Measurements from ENCODE around the gene CRYGN. TPM values are rescaled to one million over a fixed set of nuclear protein-coding genes. Genes with fewer than 3 reads are reported as not detected.

Gene CRYGN
- total and polyA plus RNA-seq, 9 of the 15 experiments (the other 6 are each of a cell fraction or from before 2014, with no cell fraction given), result not detected

GRCh38 chr7:151399305-151399601 lies 40.7 kb downstream of the CRYGN start:
- Histone ChIP-seq H3K4me2 (ENCODE audit: insufficient read depth, low read length) (no peak overlapping the region), H3K36me3 (ENCODE audit: control insufficient read depth, insufficient read depth, low read length) (no peaks in the 10 kb centered on the region)
- WGBS (ENCODE audit: insufficient coverage, low coverage, missing lambda C conversion rate), result 59% methylated on average over 7 of the region's 7 CpGs

More at GRCh38 chr7:151399305-151399601, 40.7 kb downstream of the CRYGN start:
- peaks cover 4% of the 10 kb centered on the region for H3K9me1 ChIP-seq (ENCODE audit: control insufficient read depth, insufficient read depth, low read length)
- H3K4me3 ChIP-seq, result no peak overlapping the region
- FAIRE-seq, result no peak
- no peak overlapping the region for H2AFZ ChIP-seq (ENCODE audit: low read depth, low read length)
- H3K9me3 ChIP-seq (replicated peaks; ENCODE audit: control insufficient read depth, insufficient read depth, low read depth, low read length), result peaks cover 9% of the 10 kb centered on the region
- in situ Hi-C loops (cut with MboI) (no loop called here), intact Hi-C loops (cut with micrococcal nuclease) (loop anchor here (10.0 kb wide), 1 partner anchor 46 kb away; the partner anchor contains the start of gene CRYGN)
- POLR2A ChIA-PET, result interaction anchor here (0.6 to 1.6 kb wide), 6 partner anchors 10 to 600 kb away, joined by 3 to 5 read pairs (median 3); partner anchors contain the start of gene WDR86
- H3K9ac ChIP-seq (ENCODE audit: insufficient read depth in 1 of 2, low read depth in 2 of 2, low read length in 2 of 2), result no peak overlapping the region
- no TSS peak for BruUV-seq (replicated peaks)
- no peaks in the 10 kb centered on the region for H4K20me1 ChIP-seq (replicated peaks; ENCODE audit: control insufficient read depth, insufficient read depth, low read length)
- no peak for ATAC-seq
- H3K4me1 ChIP-seq (replicated peaks in 1 of 2; ENCODE audit: control insufficient read depth in 2 of 2, insufficient read depth in 2 of 2, low read length in 2 of 2), result peaks cover 33 to 53% of the 10 kb centered on the region in 2 experiments
- no peaks in the 10 kb centered on the region; a peak in 1 of 5 replicates for H3K27me3 ChIP-seq (ENCODE audit: control insufficient read depth in 2 of 2, insufficient read depth in 2 of 2, low read length in 2 of 2)
- H3K27ac ChIP-seq (ENCODE audit: extremely low read depth, low read depth, low read length), result no peak overlapping the region
- CTCF ChIA-PET (ENCODE audit: low intra/inter-chr PET ratio), result no interaction called here
- DNase-seq (ENCODE audit: extremely low read depth in 1 of 4, low spot score in 3 of 4), result no peak
- TF ChIP-seq ZC3H8 (IDR thresholded peaks at IDR 0.05) (no peak), SMAD4 (CRISPR knock-in tag; conservative IDR thresholded peaks at IDR 0.05) (no peak), GTF2B (IDR thresholded peaks at IDR 0.05; ENCODE audit: extremely low read depth, insufficient read length) (no peak), THRAP3 (IDR thresholded peaks at IDR 0.05; ENCODE audit: borderline replicate concordance) (no peak), OTX1 (CRISPR knock-in tag; IDR thresholded peaks at IDR 0.05) (no peak), ZBTB8A (IDR thresholded peaks at IDR 0.05; ENCODE audit: partially characterized antibody) (no peak), ZNF197 (CRISPR knock-in tag; IDR thresholded peaks at IDR 0.05; ENCODE audit: low read depth) (no peak), HNRNPLL (IDR thresholded peaks at IDR 0.05; ENCODE audit: low read depth, low read length, poor library complexity, severe bottlenecking) (no peak), RBM14 (IDR thresholded peaks at IDR 0.05; ENCODE audit: borderline replicate concordance, insufficient read depth, low read depth, low read length) (no peak), KLF1 (tag; IDR thresholded peaks at IDR 0.05) (no peak)
- no peaks in the 10 kb centered on the region for H3K79me2 ChIP-seq (ENCODE audit: control insufficient read depth, insufficient read depth, low read length)
